ENCODE measurements around the gene CHAT. TPM values are rescaled to one million over a fixed set of nuclear protein-coding genes. Genes with fewer than 3 reads are reported as not detected.
"Not testable (repeated sequence)": the region's sequence is repeated elsewhere in the genome, so short reads cannot be mapped to it uniquely, and the experiment has no call there.

CHAT gene
- total RNA-seq, 1 experiment from 2014 or later = 0.18 TPM

- POLR2A ChIA-PET = no interaction called here
- no TSS peak for BruUV-seq (replicated peaks)
- DNase-seq = no peak
- no peaks in the 10 kb centered on the region for H3K36me3 Mint-ChIP-seq (ENCODE audit: insufficient read depth, unreplicated experiment)
- peaks cover 32% of the 10 kb centered on the region for H3K9me3 Mint-ChIP-seq (ENCODE audit: unreplicated experiment)
- TF ChIP-seq CTCF (IDR thresholded peaks at IDR 0.05; ENCODE audit: insufficient read depth in 1 of 2, low read depth in 1 of 2, low read length in 1 of 2, severe bottlenecking in 1 of 2, unreplicated experiment in 1 of 2) = no peak
- H3K4me1 Mint-ChIP-seq (ENCODE audit: low read depth, unreplicated experiment) = no peaks in the 10 kb centered on the region
- CTCF ChIA-PET = no interaction called here
- Histone ChIP-seq H3K4me3 (ENCODE audit: low read depth, low read length) (no peak within 1 kb of the TSS), H3K4me1 (no peaks in the 10 kb centered on the region), H3K27me3 (replicated peaks; ENCODE audit: control insufficient read depth, insufficient read depth, low read length) (no peaks in the 10 kb centered on the region), H3K36me3 (ENCODE audit: control insufficient read depth, insufficient read depth, low read length) (no peaks in the 10 kb centered on the region), H3K9me3 (peaks cover 11% of the 10 kb centered on the region)
- intact Hi-C loops (cut with micrococcal nuclease; ENCODE audit: unreplicated experiment) = no loop called here
- peaks cover 27% of the 10 kb centered on the region for H3K27me3 Mint-ChIP-seq (ENCODE audit: insufficient read depth, unreplicated experiment)
- no peak within 1 kb of the TSS for H3K27ac Mint-ChIP-seq (ENCODE audit: unreplicated experiment)
- no peak within 1 kb of the TSS for H3K4me3 Mint-ChIP-seq (ENCODE audit: unreplicated experiment)
Observed at GRCh38 chr10:49679480-49679893, 65.7 kb downstream of the CHAT start, which contains the start of gene C10orf53. TSS of gene C10orf53 (plus strand) at chr10:49679651. CDS start at chr10:49679698, 47 bp downstream.

DNA sequence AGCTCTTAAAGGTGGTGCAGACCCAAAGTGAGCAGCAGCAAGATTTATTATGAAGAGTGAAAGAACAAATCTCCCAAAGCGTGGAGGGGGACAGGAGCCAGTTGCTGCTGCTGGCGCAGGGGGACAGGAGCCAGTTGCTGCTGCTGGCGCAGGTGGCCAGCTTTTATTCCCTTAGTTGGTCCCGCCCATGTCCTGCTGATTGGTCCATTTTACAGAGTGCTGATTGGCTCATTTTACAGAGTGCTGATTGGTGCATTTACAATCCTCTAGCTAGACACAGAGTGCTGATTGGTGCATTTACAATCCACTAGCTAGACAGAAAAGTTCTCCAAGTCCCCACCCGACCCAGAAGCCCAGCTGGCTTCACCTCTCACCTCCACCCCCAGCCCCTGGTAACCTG is 68.6 kb downstream of the CHAT start:
- intact Hi-C loops (cut with micrococcal nuclease; ENCODE audit: unreplicated experiment); DNase-seq; H3K27ac Mint-ChIP-seq (ENCODE audit: unreplicated experiment); BruUV-seq (replicated peaks); H3K36me3 Mint-ChIP-seq (ENCODE audit: insufficient read depth, unreplicated experiment); POLR2A ChIA-PET; H3K36me3 ChIP-seq (ENCODE audit: control insufficient read depth, insufficient read depth, low read length); H3K27me3 ChIP-seq (replicated peaks; ENCODE audit: control insufficient read depth, insufficient read depth, low read length); CTCF ChIA-PET; H3K4me1 Mint-ChIP-seq (ENCODE audit: low read depth, unreplicated experiment); H3K4me1 ChIP-seq; H3K4me3 ChIP-seq (ENCODE audit: low read depth, low read length); H3K4me3 Mint-ChIP-seq (ENCODE audit: unreplicated experiment): not testable (repeated sequence)
- H3K9me3 Mint-ChIP-seq (ENCODE audit: unreplicated experiment) = peaks cover 40% of the 10 kb centered on the region
- H3K27me3 Mint-ChIP-seq (ENCODE audit: insufficient read depth, unreplicated experiment) = peaks cover 13% of the 10 kb centered on the region
- peaks cover 17% of the 10 kb centered on the region for H3K9me3 ChIP-seq

DNA sequence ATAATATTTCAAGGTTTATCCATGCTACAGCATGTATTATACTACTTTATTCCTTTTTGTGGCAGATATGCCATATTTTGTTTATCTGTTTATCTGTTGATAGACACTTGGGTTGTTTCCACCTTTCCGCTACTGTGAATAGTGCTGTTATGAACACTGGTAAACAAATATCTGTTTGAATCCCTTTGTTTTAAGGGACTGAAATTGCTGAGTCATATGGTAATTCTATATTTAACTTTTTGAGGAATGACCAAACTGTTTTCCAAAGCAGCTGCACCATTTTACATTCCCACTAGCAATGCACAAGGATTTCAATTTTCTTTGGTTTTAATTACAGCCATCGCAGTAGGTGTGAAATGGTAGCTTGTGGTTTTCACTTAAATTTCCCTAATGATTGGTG is 69.0 kb downstream of the CHAT start:
- peaks cover 9% of the 10 kb centered on the region for H3K27me3 Mint-ChIP-seq (ENCODE audit: insufficient read depth, unreplicated experiment)
- H3K27me3 ChIP-seq (replicated peaks; ENCODE audit: control insufficient read depth, insufficient read depth, low read length) = no peaks in the 10 kb centered on the region
- no peaks in the 10 kb centered on the region; the same call in 1 of the 2 replicates for H3K4me1 ChIP-seq
- ChIA-PET POLR2A (no interaction called here), CTCF (no interaction called here)
- H3K36me3 Mint-ChIP-seq (ENCODE audit: insufficient read depth, unreplicated experiment) = no peaks in the 10 kb centered on the region
- TF ChIP-seq CTCF (IDR thresholded peaks at IDR 0.05; ENCODE audit: insufficient read depth in 1 of 2, low read depth in 1 of 2, low read length in 1 of 2, severe bottlenecking in 1 of 2, unreplicated experiment in 1 of 2) = no peak
- H3K36me3 ChIP-seq (ENCODE audit: control insufficient read depth, insufficient read depth, low read length) = no peaks in the 10 kb centered on the region
- no peak for DNase-seq
- H3K27ac Mint-ChIP-seq (ENCODE audit: unreplicated experiment) = no peak overlapping the region
- no peak overlapping the region for H3K4me3 Mint-ChIP-seq (ENCODE audit: unreplicated experiment)
- no TSS peak for BruUV-seq (replicated peaks)
- no peak overlapping the region for H3K4me3 ChIP-seq (ENCODE audit: low read depth, low read length)
- H3K4me1 Mint-ChIP-seq (ENCODE audit: low read depth, unreplicated experiment) = peaks cover 5% of the 10 kb centered on the region
- H3K9me3 ChIP-seq = peaks cover 13% of the 10 kb centered on the region
- intact Hi-C loops (cut with micrococcal nuclease; ENCODE audit: unreplicated experiment) = no loop called here
- H3K9me3 Mint-ChIP-seq (ENCODE audit: unreplicated experiment) = peaks cover 36% of the 10 kb centered on the region

DNA sequence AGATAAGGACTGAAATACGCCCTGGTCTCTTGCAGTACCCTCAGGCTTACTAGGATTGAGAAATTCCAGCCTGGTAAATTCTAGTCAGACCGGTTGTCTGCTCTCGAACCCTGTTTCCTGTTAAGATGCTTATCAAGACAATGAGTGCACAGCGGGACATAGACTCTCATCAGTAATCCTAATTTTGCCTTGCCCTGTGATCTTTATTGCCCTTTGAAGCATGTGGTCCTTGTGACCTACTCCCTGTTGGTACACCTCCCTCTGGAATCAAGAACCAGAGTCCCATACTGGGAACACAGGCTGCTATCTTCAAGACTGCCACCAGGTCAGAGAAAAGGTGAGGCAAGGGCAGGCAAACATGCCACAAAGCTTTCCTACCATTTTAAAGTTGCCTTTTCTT is 72.8 kb downstream of the CHAT start:
- DNase-seq = no peak
- BruUV-seq (replicated peaks) = no TSS peak
- H3K36me3 Mint-ChIP-seq (ENCODE audit: insufficient read depth, unreplicated experiment) = no peaks in the 10 kb centered on the region
- H3K4me3 Mint-ChIP-seq (ENCODE audit: unreplicated experiment) = no peak overlapping the region
- H3K36me3 ChIP-seq (ENCODE audit: control insufficient read depth, insufficient read depth, low read length) = no peaks in the 10 kb centered on the region
- TF ChIP-seq CTCF (IDR thresholded peaks at IDR 0.05; ENCODE audit: insufficient read depth in 1 of 2, low read depth in 1 of 2, low read length in 1 of 2, severe bottlenecking in 1 of 2, unreplicated experiment in 1 of 2) = no peak
- POLR2A ChIA-PET = no interaction called here
- H3K4me1 ChIP-seq = peaks cover 8% of the 10 kb centered on the region; the same call in 1 of the 2 replicates
- peaks cover 11% of the 10 kb centered on the region for H3K9me3 Mint-ChIP-seq (ENCODE audit: unreplicated experiment)
- CTCF ChIA-PET = no interaction called here
- no peaks in the 10 kb centered on the region for H3K27me3 ChIP-seq (replicated peaks; ENCODE audit: control insufficient read depth, insufficient read depth, low read length)
- H3K4me3 ChIP-seq (ENCODE audit: low read depth, low read length) = no peak overlapping the region
- H3K27ac Mint-ChIP-seq (ENCODE audit: unreplicated experiment) = no peak overlapping the region
- intact Hi-C loops (cut with micrococcal nuclease; ENCODE audit: unreplicated experiment) = no loop called here
- peaks cover 12% of the 10 kb centered on the region for H3K9me3 ChIP-seq
- no peaks in the 10 kb centered on the region for H3K27me3 Mint-ChIP-seq (ENCODE audit: insufficient read depth, unreplicated experiment)
- peaks cover 14% of the 10 kb centered on the region for H3K4me1 Mint-ChIP-seq (ENCODE audit: low read depth, unreplicated experiment)

Data from Caco-2 (cell line).